ENCODE measurements around the gene ASPHD2.

DNA sequence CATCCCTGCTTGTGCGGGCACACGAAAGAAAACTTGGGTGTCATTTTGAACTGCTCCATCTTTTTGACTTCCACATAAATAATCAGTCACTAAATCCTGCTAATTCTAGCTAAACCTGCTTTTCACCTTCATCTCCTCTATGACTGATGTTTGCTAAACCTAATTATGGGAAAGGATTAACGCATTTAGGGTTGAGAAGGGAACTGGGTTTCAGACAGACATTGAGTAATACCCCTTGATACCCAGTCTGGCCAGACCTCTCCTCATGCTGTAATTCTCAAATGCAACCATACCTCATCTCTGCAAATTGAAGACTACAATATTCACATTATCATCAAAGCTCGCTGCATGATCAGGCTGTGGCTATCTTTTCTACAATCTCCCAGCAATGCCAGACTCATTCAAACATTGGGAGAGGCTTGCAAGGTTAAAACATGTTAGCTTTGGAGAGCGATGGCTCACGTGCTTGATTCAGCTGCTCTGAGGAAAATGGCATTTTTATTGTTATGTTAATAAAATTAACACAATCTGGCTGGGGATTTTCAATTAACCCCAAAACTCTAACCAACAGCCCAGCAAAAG, 52.1 kb downstream of the ASPHD2 start:
- TF ChIP-seq, protein P1, sequence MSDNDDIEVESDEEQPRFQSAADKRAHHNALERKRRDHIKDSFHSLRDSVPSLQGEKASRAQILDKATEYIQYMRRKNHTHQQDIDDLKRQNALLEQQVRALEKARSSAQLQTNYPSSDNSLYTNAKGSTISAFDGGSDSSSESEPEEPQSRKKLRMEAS (IDR thresholded peaks at IDR 0.05): no peak
- no peak for TF ChIP-seq TCF12 (IDR thresholded peaks at IDR 0.05; ENCODE audit: low read depth)
- TF ChIP-seq NFIC (IDR thresholded peaks at IDR 0.05): no peak
- TF ChIP-seq REST (IDR thresholded peaks at IDR 0.05; ENCODE audit: low read depth): no peak
- TF ChIP-seq TEAD4 (IDR thresholded peaks at IDR 0.05): no peak
- TF ChIP-seq CREB1 (IDR thresholded peaks at IDR 0.05; ENCODE audit: low read depth): no peak
- TF ChIP-seq RAD21 (IDR thresholded peaks at IDR 0.05; ENCODE audit: low read depth): no peak
- no peak for TF ChIP-seq CEBPB (IDR thresholded peaks at IDR 0.05)

Data from Ishikawa (cell line).